ENCODE measurements around the gene CAV1. TPM values are rescaled to one million over a fixed set of nuclear protein-coding genes. Genes with fewer than 3 reads are reported as not detected.
A peak's percentile ranks its signal among the peaks of the same experiment; 100 is the strongest.

Gene CAV1
- total RNA-seq, 1 donor from 2014 or later, result 502 TPM

DNA sequence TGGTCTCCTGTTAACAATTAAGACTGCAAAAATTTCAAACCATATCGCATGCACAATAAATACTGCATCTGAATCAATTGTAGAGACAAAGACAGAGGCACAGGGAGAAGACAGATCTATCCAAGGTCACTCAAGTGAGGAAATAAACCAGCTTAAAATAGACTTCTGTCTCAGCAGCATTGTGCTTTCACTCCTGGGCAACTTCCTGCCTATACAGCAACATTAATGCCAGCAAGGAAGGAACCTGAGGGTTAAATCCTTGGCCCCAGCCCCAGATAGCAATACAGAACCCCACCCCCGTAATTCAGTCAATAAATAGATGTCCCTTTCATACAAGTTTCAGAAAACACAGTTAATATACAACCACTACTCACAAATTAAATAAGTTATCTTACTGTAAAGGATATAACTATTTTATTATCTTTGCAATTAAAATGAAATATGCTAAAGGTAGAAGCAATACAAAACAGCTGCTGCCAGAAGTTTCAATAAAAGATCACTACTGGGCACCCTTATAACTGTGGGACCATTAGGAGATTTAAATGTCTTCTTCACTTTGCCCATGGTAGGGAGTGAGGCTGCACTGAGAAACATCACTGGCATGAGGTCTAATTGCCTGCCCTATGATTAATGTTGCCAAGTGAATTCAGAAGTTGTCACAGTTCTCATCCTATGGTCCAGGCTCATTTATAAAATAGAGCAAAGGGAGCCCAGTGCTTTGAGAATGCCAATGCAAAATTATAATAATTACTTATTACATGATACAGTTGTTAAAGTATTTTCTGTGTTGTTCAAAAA lies 49.4 kb downstream of the CAV1 start:
- peak overlapping the region; percentile 62 for H3K27ac Mint-ChIP-seq (ENCODE audit: unreplicated experiment)
- no peaks in the 10 kb centered on the region for H3K36me3 Mint-ChIP-seq (ENCODE audit: unreplicated experiment)
- TF ChIP-seq, protein P1, sequence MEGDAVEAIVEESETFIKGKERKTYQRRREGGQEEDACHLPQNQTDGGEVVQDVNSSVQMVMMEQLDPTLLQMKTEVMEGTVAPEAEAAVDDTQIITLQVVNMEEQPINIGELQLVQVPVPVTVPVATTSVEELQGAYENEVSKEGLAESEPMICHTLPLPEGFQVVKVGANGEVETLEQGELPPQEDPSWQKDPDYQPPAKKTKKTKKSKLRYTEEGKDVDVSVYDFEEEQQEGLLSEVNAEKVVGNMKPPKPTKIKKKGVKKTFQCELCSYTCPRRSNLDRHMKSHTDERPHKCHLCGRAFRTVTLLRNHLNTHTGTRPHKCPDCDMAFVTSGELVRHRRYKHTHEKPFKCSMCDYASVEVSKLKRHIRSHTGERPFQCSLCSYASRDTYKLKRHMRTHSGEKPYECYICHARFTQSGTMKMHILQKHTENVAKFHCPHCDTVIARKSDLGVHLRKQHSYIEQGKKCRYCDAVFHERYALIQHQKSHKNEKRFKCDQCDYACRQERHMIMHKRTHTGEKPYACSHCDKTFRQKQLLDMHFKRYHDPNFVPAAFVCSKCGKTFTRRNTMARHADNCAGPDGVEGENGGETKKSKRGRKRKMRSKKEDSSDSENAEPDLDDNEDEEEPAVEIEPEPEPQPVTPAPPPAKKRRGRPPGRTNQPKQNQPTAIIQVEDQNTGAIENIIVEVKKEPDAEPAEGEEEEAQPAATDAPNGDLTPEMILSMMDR (IDR thresholded peaks at IDR 0.05), result no peak
- no peak for DNase-seq (ENCODE audit: extremely low spot score, unreplicated experiment)
- peaks cover 87% of the 10 kb centered on the region for H3K4me1 Mint-ChIP-seq (ENCODE audit: unreplicated experiment)
- no peaks in the 10 kb centered on the region for H3K27me3 Mint-ChIP-seq (ENCODE audit: unreplicated experiment)
- H3K9me3 Mint-ChIP-seq (ENCODE audit: unreplicated experiment), result peaks cover 3% of the 10 kb centered on the region
- H3K4me3 Mint-ChIP-seq (ENCODE audit: unreplicated experiment), result no peak overlapping the region

DNA sequence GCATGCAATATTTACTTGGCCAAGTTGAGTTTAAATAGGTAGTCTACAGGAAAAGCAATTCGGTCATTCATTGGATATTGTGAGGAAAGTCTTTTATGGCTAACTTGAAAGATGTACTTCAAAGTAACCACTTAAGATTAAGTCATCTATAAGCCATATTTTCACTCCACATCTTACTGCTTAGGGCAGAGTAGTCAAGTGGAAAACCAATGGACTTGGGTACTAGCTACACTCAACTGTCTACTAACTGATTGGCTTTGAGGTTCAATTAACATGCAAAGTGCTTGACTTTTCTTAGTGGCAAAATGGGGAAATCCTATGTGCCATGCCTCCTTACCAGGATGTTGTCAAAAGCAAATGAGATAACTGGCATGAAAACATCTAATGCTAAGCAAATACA lies 51.0 kb downstream of the CAV1 start:
- H3K9me3 Mint-ChIP-seq (ENCODE audit: unreplicated experiment), result peaks cover 3% of the 10 kb centered on the region
- DNase-seq (ENCODE audit: extremely low spot score, unreplicated experiment), result no peak
- TF ChIP-seq, protein P1 (IDR thresholded peaks at IDR 0.05), result no peak
- no peaks in the 10 kb centered on the region for H3K36me3 Mint-ChIP-seq (ENCODE audit: unreplicated experiment)
- H3K4me3 Mint-ChIP-seq (ENCODE audit: unreplicated experiment), result no peak overlapping the region
- peaks cover 86% of the 10 kb centered on the region for H3K4me1 Mint-ChIP-seq (ENCODE audit: unreplicated experiment)
- no peaks in the 10 kb centered on the region for H3K27me3 Mint-ChIP-seq (ENCODE audit: unreplicated experiment)
- peak overlapping the region; percentile 62 for H3K27ac Mint-ChIP-seq (ENCODE audit: unreplicated experiment)

GRCh38 chr7:116576350-116577319 lies 51.8 kb downstream of the CAV1 start:
- Mint-ChIP-seq H3K9me3 (ENCODE audit: unreplicated experiment) (peaks cover 3% of the 10 kb centered on the region), H3K27me3 (ENCODE audit: unreplicated experiment) (no peaks in the 10 kb centered on the region), H3K36me3 (ENCODE audit: unreplicated experiment) (no peaks in the 10 kb centered on the region), H3K4me1 (ENCODE audit: unreplicated experiment) (peaks cover 83% of the 10 kb centered on the region), H3K27ac (ENCODE audit: unreplicated experiment) (peak overlapping the region; percentile 94), H3K4me3 (ENCODE audit: unreplicated experiment) (peak overlapping the region; percentile 20)
- DNase-seq (ENCODE audit: extremely low spot score, unreplicated experiment), result no peak
- TF ChIP-seq, protein P1 (IDR thresholded peaks at IDR 0.05), result no peak

DNA sequence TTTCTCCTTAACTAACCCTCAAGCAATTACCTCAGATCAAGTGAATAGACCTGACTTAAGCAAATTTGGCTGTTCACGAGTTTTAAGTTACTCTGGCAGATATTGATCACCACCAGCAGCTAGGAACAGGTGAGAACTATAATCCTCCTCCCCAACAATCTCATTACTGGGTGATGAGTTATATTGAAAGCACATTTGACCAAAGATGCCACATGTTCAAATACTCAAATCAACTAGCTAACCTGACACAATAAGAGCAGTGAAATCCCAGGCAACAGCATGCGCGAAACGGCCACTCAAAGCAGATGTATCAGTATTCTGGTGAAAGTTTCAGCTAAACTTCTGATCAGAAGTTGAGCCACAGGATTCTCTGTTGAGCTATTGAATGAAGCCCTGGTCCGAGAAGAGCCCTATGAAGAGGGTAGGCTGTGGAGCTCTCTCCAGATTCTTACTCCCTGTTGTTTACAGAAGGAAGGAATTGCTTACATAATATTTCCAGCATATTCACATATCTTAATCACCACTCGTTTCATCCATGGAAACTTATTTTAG lies 52.6 kb downstream of the CAV1 start:
- peaks cover 85% of the 10 kb centered on the region for H3K4me1 Mint-ChIP-seq (ENCODE audit: unreplicated experiment)

More for the DNA sequence above, 52.6 kb downstream of the CAV1 start:
- Mint-ChIP-seq H3K27me3 (ENCODE audit: unreplicated experiment) (no peaks in the 10 kb centered on the region), H3K36me3 (ENCODE audit: unreplicated experiment) (no peaks in the 10 kb centered on the region), H3K9me3 (ENCODE audit: unreplicated experiment) (peaks cover 3% of the 10 kb centered on the region), H3K4me3 (ENCODE audit: unreplicated experiment) (peak overlapping the region; percentile 20), H3K27ac (ENCODE audit: unreplicated experiment) (peak overlapping the region; percentile 94)
- TF ChIP-seq, protein P1 (IDR thresholded peaks at IDR 0.05), result no peak
- no peak for DNase-seq (ENCODE audit: extremely low spot score, unreplicated experiment)

All from osteocyte (in vitro differentiated cells).